ENCODE data around the gene UVRAG. TPM values are rescaled to one million over a fixed set of nuclear protein-coding genes. Genes with fewer than 3 reads are reported as not detected.

Gene UVRAG
- total RNA-seq, 1 donor from 2014 or later: 34.0 TPM

DNA sequence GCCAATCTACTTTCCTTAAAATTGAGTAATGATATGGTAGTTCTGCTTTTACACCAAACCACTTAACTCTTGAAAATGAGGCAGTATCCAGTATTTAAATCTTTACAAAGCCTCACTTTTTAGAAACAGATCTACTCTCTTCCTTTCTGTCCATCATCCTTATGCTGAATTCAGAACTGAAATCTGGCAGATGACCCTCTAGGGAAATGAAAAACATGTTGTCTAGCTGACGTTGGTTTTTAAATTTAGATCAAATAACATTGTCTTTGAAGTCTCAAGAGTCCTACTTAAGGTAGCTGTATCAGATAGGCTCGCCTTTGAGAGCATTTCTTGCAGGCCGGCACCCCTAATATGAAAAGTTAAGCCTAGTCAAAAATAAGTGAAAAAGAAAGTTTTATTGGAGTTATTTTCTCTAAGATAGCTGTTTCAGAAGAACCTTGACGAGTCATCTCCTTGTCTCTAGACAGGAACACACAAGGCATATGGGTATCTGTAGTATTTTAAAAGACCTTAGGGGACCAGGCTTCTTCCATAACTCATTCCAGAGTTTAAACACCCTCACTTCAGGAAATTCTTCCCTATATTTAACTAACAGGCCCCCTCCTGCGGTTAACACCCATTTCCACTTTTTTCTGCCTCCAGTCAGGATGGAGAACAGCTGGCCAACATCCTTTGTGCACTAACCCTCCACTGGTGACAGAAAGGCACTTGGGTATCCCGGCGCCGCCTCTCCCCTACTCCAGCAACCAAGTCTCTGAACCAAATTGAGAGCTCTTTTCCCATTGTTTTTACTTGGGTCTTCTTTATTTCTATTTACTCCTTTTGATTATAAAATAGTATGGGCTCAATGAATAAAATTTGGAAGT, 310.1 kb downstream of the UVRAG start:
- no peaks in the 10 kb centered on the region for H3K4me1 Mint-ChIP-seq
- DNase-seq (ENCODE audit: low spot score): no peak
- Histone ChIP-seq H3K27ac (no peak overlapping the region), H3K36me3 (no peaks in the 10 kb centered on the region), H3K4me2 (no peak overlapping the region), H2AFZ (replicated peaks) (no peak overlapping the region), H3K9me3 (ENCODE audit: low read depth) (no peaks in the 10 kb centered on the region), H3K9ac (no peak overlapping the region), H3K4me3 (no peak overlapping the region), H3K4me1 (peaks cover 18% of the 10 kb centered on the region), H3F3A (ENCODE audit: low read depth) (peaks cover 10% of the 10 kb centered on the region), H3K79me2 (ENCODE audit: low read depth) (no peaks in the 10 kb centered on the region), H4K20me1 (ENCODE audit: low read depth) (peaks cover 9% of the 10 kb centered on the region), H3K27me3 (no peaks in the 10 kb centered on the region)
- H3K27me3 Mint-ChIP-seq (ENCODE audit: insufficient read depth, low read depth): no peaks in the 10 kb centered on the region
- peaks cover 3% of the 10 kb centered on the region for H3K36me3 Mint-ChIP-seq
- H3K27ac Mint-ChIP-seq: no peak overlapping the region
- H3K4me3 Mint-ChIP-seq: no peak overlapping the region
- TF ChIP-seq EZH2 (IDR thresholded peaks at IDR 0.05): no peak
- H3K9me3 Mint-ChIP-seq: no peaks in the 10 kb centered on the region

GRCh38 chr11:76129729-76130128, 314.7 kb downstream of the UVRAG start:
- no peak for TF ChIP-seq EZH2 (IDR thresholded peaks at IDR 0.05)
- TF ChIP-seq EZH2phosphoT487 (IDR thresholded peaks at IDR 0.05): no peak
- TF ChIP-seq, protein P1, sequence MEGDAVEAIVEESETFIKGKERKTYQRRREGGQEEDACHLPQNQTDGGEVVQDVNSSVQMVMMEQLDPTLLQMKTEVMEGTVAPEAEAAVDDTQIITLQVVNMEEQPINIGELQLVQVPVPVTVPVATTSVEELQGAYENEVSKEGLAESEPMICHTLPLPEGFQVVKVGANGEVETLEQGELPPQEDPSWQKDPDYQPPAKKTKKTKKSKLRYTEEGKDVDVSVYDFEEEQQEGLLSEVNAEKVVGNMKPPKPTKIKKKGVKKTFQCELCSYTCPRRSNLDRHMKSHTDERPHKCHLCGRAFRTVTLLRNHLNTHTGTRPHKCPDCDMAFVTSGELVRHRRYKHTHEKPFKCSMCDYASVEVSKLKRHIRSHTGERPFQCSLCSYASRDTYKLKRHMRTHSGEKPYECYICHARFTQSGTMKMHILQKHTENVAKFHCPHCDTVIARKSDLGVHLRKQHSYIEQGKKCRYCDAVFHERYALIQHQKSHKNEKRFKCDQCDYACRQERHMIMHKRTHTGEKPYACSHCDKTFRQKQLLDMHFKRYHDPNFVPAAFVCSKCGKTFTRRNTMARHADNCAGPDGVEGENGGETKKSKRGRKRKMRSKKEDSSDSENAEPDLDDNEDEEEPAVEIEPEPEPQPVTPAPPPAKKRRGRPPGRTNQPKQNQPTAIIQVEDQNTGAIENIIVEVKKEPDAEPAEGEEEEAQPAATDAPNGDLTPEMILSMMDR (IDR thresholded peaks at IDR 0.05): no peak
- Mint-ChIP-seq H3K36me3 (peaks cover 3% of the 10 kb centered on the region), H3K27me3 (ENCODE audit: insufficient read depth, low read depth) (no peaks in the 10 kb centered on the region), H3K27ac (no peak overlapping the region), H3K4me1 (peaks cover 11% of the 10 kb centered on the region), H3K4me3 (no peak overlapping the region), H3K9me3 (no peaks in the 10 kb centered on the region)
- Histone ChIP-seq H4K20me1 (ENCODE audit: low read depth) (no peaks in the 10 kb centered on the region), H3F3A (ENCODE audit: low read depth) (no peaks in the 10 kb centered on the region), H2AFZ (replicated peaks) (no peak overlapping the region), H3K27me3 (no peaks in the 10 kb centered on the region), H3K4me2 (no peak overlapping the region), H3K9me3 (ENCODE audit: low read depth) (no peaks in the 10 kb centered on the region), H3K4me1 (peaks cover 5% of the 10 kb centered on the region), H3K36me3 (no peaks in the 10 kb centered on the region), H3K9ac (no peak overlapping the region), H3K4me3 (no peak overlapping the region), H3K27ac (no peak overlapping the region), H3K79me2 (ENCODE audit: low read depth) (no peaks in the 10 kb centered on the region)
- DNase-seq (ENCODE audit: low spot score): no peak

GRCh38 chr11:76131142-76131541, 316.1 kb downstream of the UVRAG start:
- Histone ChIP-seq H2AFZ (replicated peaks) (no peak overlapping the region), H3K27me3 (no peaks in the 10 kb centered on the region), H3K9me3 (ENCODE audit: low read depth) (no peaks in the 10 kb centered on the region), H3K4me3 (no peak overlapping the region), H3K79me2 (ENCODE audit: low read depth) (no peaks in the 10 kb centered on the region), H3F3A (ENCODE audit: low read depth) (no peaks in the 10 kb centered on the region), H3K4me2 (no peak overlapping the region), H4K20me1 (ENCODE audit: low read depth) (no peaks in the 10 kb centered on the region), H3K27ac (no peak overlapping the region), H3K9ac (no peak overlapping the region), H3K4me1 (peaks cover 5% of the 10 kb centered on the region), H3K36me3 (no peaks in the 10 kb centered on the region)
- DNase-seq (ENCODE audit: low spot score): no peak
- TF ChIP-seq EZH2 (IDR thresholded peaks at IDR 0.05) (no peak), EZH2phosphoT487 (IDR thresholded peaks at IDR 0.05) (no peak)
- TF ChIP-seq, protein P1 (IDR thresholded peaks at IDR 0.05): no peak
- Mint-ChIP-seq H3K27me3 (ENCODE audit: insufficient read depth, low read depth) (no peaks in the 10 kb centered on the region), H3K36me3 (peaks cover 9% of the 10 kb centered on the region), H3K4me1 (peaks cover 15% of the 10 kb centered on the region), H3K27ac (no peak overlapping the region), H3K4me3 (no peak overlapping the region), H3K9me3 (no peaks in the 10 kb centered on the region)

Data from neural progenitor cell (in vitro differentiated cells).